ENCODE data around the gene LPIN3.
A peak's percentile ranks its signal among the peaks of the same experiment; 100 is the strongest.

The LPIN3 gene

GRCh38 chr20:41340327-41341055, at the start of gene LPIN3:
Gene LPIN3 (plus strand): TSS chr20:41340821. CDS start chr20:41345804, 4,983 bp downstream.
- Histone ChIP-seq H3K27me3 (ENCODE audit: insufficient read depth, low read length) (peaks cover 12% of the 10 kb centered on the region), H3K9ac (ENCODE audit: low read depth, low read length) (peak within 1 kb of the TSS; percentile 13; the same call in 1 of the 2 replicates), H3K36me3 (ENCODE audit: insufficient read depth, low read depth, low read length) (no peaks in the 10 kb centered on the region), H3K4me1 (ENCODE audit: insufficient read depth, low read length) (no peaks in the 10 kb centered on the region), H3K4me3 (ENCODE audit: low read length) (peak within 1 kb of the TSS; percentile 67), H3K9me3 (ENCODE audit: insufficient read depth, low read depth, low read length) (no peaks in the 10 kb centered on the region), H3K27ac (ENCODE audit: low read length) (no peak within 1 kb of the TSS)

- no peak overlapping the region for H3K9ac ChIP-seq (ENCODE audit: low read depth, low read length)
- H3K36me3 ChIP-seq (ENCODE audit: insufficient read depth, low read depth, low read length) = no peaks in the 10 kb centered on the region
- H3K4me3 ChIP-seq (ENCODE audit: low read length) = no peak overlapping the region
- H3K4me1 ChIP-seq (ENCODE audit: insufficient read depth, low read length) = peaks cover under 1% of the 10 kb centered on the region; the same call in 1 of the 2 replicates
- no peaks in the 10 kb centered on the region for H3K9me3 ChIP-seq (ENCODE audit: insufficient read depth, low read depth, low read length)
- no peaks in the 10 kb centered on the region for H3K27me3 ChIP-seq (ENCODE audit: insufficient read depth, low read length)
- H3K27ac ChIP-seq (ENCODE audit: low read length) = no peak overlapping the region
Measured at GRCh38 chr20:41293269-41294037, 47.2 kb upstream of the LPIN3 start.

GRCh38 chr20:41299899-41300298, 40.7 kb upstream of the LPIN3 start:
- Histone ChIP-seq H3K4me1 (ENCODE audit: insufficient read depth, low read length) (peaks cover 6% of the 10 kb centered on the region; the same call in 1 of the 2 replicates), H3K9ac (ENCODE audit: low read depth, low read length) (no peak overlapping the region), H3K27me3 (ENCODE audit: insufficient read depth, low read length) (no peaks in the 10 kb centered on the region), H3K36me3 (ENCODE audit: insufficient read depth, low read depth, low read length) (no peaks in the 10 kb centered on the region), H3K9me3 (ENCODE audit: insufficient read depth, low read depth, low read length) (no peaks in the 10 kb centered on the region), H3K4me3 (ENCODE audit: low read length) (no peak overlapping the region), H3K27ac (ENCODE audit: low read length) (no peak overlapping the region)

GRCh38 chr20:41300383-41300782, 40.2 kb upstream of the LPIN3 start:
- no peak overlapping the region for H3K9ac ChIP-seq (ENCODE audit: low read depth, low read length)
- no peak overlapping the region for H3K4me3 ChIP-seq (ENCODE audit: low read length)
- H3K27ac ChIP-seq (ENCODE audit: low read length) = no peak overlapping the region
- H3K27me3 ChIP-seq (ENCODE audit: insufficient read depth, low read length) = no peaks in the 10 kb centered on the region
- peaks cover 6% of the 10 kb centered on the region; the same call in 1 of the 2 replicates for H3K4me1 ChIP-seq (ENCODE audit: insufficient read depth, low read length)
- H3K9me3 ChIP-seq (ENCODE audit: insufficient read depth, low read depth, low read length) = no peaks in the 10 kb centered on the region
- H3K36me3 ChIP-seq (ENCODE audit: insufficient read depth, low read depth, low read length) = no peaks in the 10 kb centered on the region

- Histone ChIP-seq H3K27me3 (ENCODE audit: insufficient read depth, low read length) (no peaks in the 10 kb centered on the region), H3K27ac (ENCODE audit: low read length) (no peak overlapping the region), H3K4me1 (ENCODE audit: insufficient read depth, low read length) (peaks cover 6% of the 10 kb centered on the region; the same call in 1 of the 2 replicates), H3K4me3 (ENCODE audit: low read length) (no peak overlapping the region), H3K9ac (ENCODE audit: low read depth, low read length) (no peak overlapping the region), H3K9me3 (ENCODE audit: insufficient read depth, low read depth, low read length) (no peaks in the 10 kb centered on the region), H3K36me3 (ENCODE audit: insufficient read depth, low read depth, low read length) (no peaks in the 10 kb centered on the region)
Measured at GRCh38 chr20:41300886-41301285, 39.7 kb upstream of the LPIN3 start.

- no peak overlapping the region for H3K4me3 ChIP-seq (ENCODE audit: low read length)
- no peaks in the 10 kb centered on the region for H3K9me3 ChIP-seq (ENCODE audit: insufficient read depth, low read depth, low read length)
- H3K27me3 ChIP-seq (ENCODE audit: insufficient read depth, low read length) = no peaks in the 10 kb centered on the region
- no peaks in the 10 kb centered on the region for H3K36me3 ChIP-seq (ENCODE audit: insufficient read depth, low read depth, low read length)
- H3K4me1 ChIP-seq (ENCODE audit: insufficient read depth, low read length) = peaks cover 18% of the 10 kb centered on the region
- H3K27ac ChIP-seq (ENCODE audit: low read length) = no peak overlapping the region
- H3K9ac ChIP-seq (ENCODE audit: low read depth, low read length) = no peak overlapping the region
Measured at GRCh38 chr20:41304002-41304401, 36.6 kb upstream of the LPIN3 start.

GRCh38 chr20:41304424-41305079, 36.1 kb upstream of the LPIN3 start:
- H3K9me3 ChIP-seq (ENCODE audit: insufficient read depth, low read depth, low read length) = no peaks in the 10 kb centered on the region
- H3K27ac ChIP-seq (ENCODE audit: low read length) = no peak overlapping the region
- no peaks in the 10 kb centered on the region for H3K36me3 ChIP-seq (ENCODE audit: insufficient read depth, low read depth, low read length)
- H3K4me1 ChIP-seq (ENCODE audit: insufficient read depth, low read length) = peaks cover 20% of the 10 kb centered on the region
- H3K9ac ChIP-seq (ENCODE audit: low read depth, low read length) = no peak overlapping the region
- no peak overlapping the region for H3K4me3 ChIP-seq (ENCODE audit: low read length)
- H3K27me3 ChIP-seq (ENCODE audit: insufficient read depth, low read length) = no peaks in the 10 kb centered on the region

GRCh38 chr20:41306061-41306727, 34.4 kb upstream of the LPIN3 start:
- peaks cover 20% of the 10 kb centered on the region for H3K4me1 ChIP-seq (ENCODE audit: insufficient read depth, low read length)

GRCh38 chr20:41307021-41307420, 33.6 kb upstream of the LPIN3 start:
- H3K4me1 ChIP-seq (ENCODE audit: insufficient read depth, low read length) = peaks cover 20% of the 10 kb centered on the region
- H3K4me3 ChIP-seq (ENCODE audit: low read length) = no peak overlapping the region
- H3K9ac ChIP-seq (ENCODE audit: low read depth, low read length) = no peak overlapping the region
- H3K9me3 ChIP-seq (ENCODE audit: insufficient read depth, low read depth, low read length) = no peaks in the 10 kb centered on the region
- H3K27ac ChIP-seq (ENCODE audit: low read length) = no peak overlapping the region
- H3K27me3 ChIP-seq (ENCODE audit: insufficient read depth, low read length) = no peaks in the 10 kb centered on the region
- no peaks in the 10 kb centered on the region for H3K36me3 ChIP-seq (ENCODE audit: insufficient read depth, low read depth, low read length)

More at GRCh38 chr20:41306061-41306727, 34.4 kb upstream of the LPIN3 start:
- H3K9ac ChIP-seq (ENCODE audit: low read depth, low read length) = no peak overlapping the region
- H3K9me3 ChIP-seq (ENCODE audit: insufficient read depth, low read depth, low read length) = no peaks in the 10 kb centered on the region
- no peak overlapping the region for H3K27ac ChIP-seq (ENCODE audit: low read length)
- H3K4me3 ChIP-seq (ENCODE audit: low read length) = no peak overlapping the region
- no peaks in the 10 kb centered on the region for H3K36me3 ChIP-seq (ENCODE audit: insufficient read depth, low read depth, low read length)
- H3K27me3 ChIP-seq (ENCODE audit: insufficient read depth, low read length) = no peaks in the 10 kb centered on the region

GRCh38 chr20:41308290-41308711, 32.3 kb upstream of the LPIN3 start:
- Histone ChIP-seq H3K27me3 (ENCODE audit: insufficient read depth, low read length) (no peaks in the 10 kb centered on the region), H3K4me1 (ENCODE audit: insufficient read depth, low read length) (peaks cover 20% of the 10 kb centered on the region), H3K36me3 (ENCODE audit: insufficient read depth, low read depth, low read length) (no peaks in the 10 kb centered on the region), H3K9me3 (ENCODE audit: insufficient read depth, low read depth, low read length) (no peaks in the 10 kb centered on the region), H3K4me3 (ENCODE audit: low read length) (no peak overlapping the region), H3K27ac (ENCODE audit: low read length) (no peak overlapping the region), H3K9ac (ENCODE audit: low read depth, low read length) (no peak overlapping the region)

GRCh38 chr20:41308726-41309413, 31.8 kb upstream of the LPIN3 start:
- H3K4me1 ChIP-seq (ENCODE audit: insufficient read depth, low read length) = peaks cover 20% of the 10 kb centered on the region
- no peaks in the 10 kb centered on the region for H3K9me3 ChIP-seq (ENCODE audit: insufficient read depth, low read depth, low read length)
- H3K27ac ChIP-seq (ENCODE audit: low read length) = no peak overlapping the region
- no peak overlapping the region for H3K4me3 ChIP-seq (ENCODE audit: low read length)
- H3K36me3 ChIP-seq (ENCODE audit: insufficient read depth, low read depth, low read length) = no peaks in the 10 kb centered on the region
- no peaks in the 10 kb centered on the region for H3K27me3 ChIP-seq (ENCODE audit: insufficient read depth, low read length)
- no peak overlapping the region for H3K9ac ChIP-seq (ENCODE audit: low read depth, low read length)

All from iPS-20b (cell line).